ENCODE results near the gene FBXL7. TPM values are rescaled to one million over a fixed set of nuclear protein-coding genes. Genes with fewer than 3 reads are reported as not detected.

FBXL7 gene
- total and polyA plus RNA-seq, 9 of the 15 experiments (the other 6 are each of a cell fraction or from before 2014, with no cell fraction given): 0.04 to 0.08 TPM; not detected in 7

GRCh38 chr5:15676591-15676990 lies 176.6 kb downstream of the FBXL7 start:
- peaks cover 2% of the 10 kb centered on the region; the same call in 1 of the 2 replicates for H3K9me3 ChIP-seq (replicated peaks; ENCODE audit: control insufficient read depth, insufficient read depth, low read depth, low read length)
- H3K27me3 ChIP-seq (ENCODE audit: control insufficient read depth in 2 of 2, insufficient read depth in 2 of 2, low read length in 2 of 2): no peaks in the 10 kb centered on the region
- no peak overlapping the region for H3K4me2 ChIP-seq (ENCODE audit: insufficient read depth, low read length)
- H4K20me1 ChIP-seq (replicated peaks; ENCODE audit: control insufficient read depth, insufficient read depth, low read length): no peaks in the 10 kb centered on the region
- H2AFZ ChIP-seq (ENCODE audit: low read depth, low read length): no peak overlapping the region
- H3K79me2 ChIP-seq (ENCODE audit: control insufficient read depth, insufficient read depth, low read length): no peaks in the 10 kb centered on the region
- 0% methylated on average over 1 of the region's 1 CpG for WGBS (ENCODE audit: insufficient coverage, low coverage, missing lambda C conversion rate)
- H3K4me3 ChIP-seq: no peak overlapping the region
- H3K4me1 ChIP-seq (replicated peaks in 1 of 2; ENCODE audit: control insufficient read depth in 2 of 2, insufficient read depth in 2 of 2, low read length in 2 of 2): no peaks in the 10 kb centered on the region
- FAIRE-seq (no peak), ATAC-seq (no peak), DNase-seq (ENCODE audit: extremely low read depth in 1 of 4, low spot score in 3 of 4) (no peak)
- no peaks in the 10 kb centered on the region for H3K36me3 ChIP-seq (ENCODE audit: control insufficient read depth, insufficient read depth, low read length)
- H3K27ac ChIP-seq (ENCODE audit: extremely low read depth, low read depth, low read length): no peak overlapping the region
- no TSS peak for BruUV-seq (replicated peaks)
- no peak overlapping the region for H3K9ac ChIP-seq (ENCODE audit: insufficient read depth in 1 of 2, low read depth in 2 of 2, low read length in 2 of 2)
- intact Hi-C loops (cut with micrococcal nuclease) (no loop called here), in situ Hi-C loops (cut with MboI) (no loop called here)
- H3K9me1 ChIP-seq (ENCODE audit: control insufficient read depth, insufficient read depth, low read length): no peaks in the 10 kb centered on the region
- POLR2A ChIA-PET: no interaction called here
- CTCF ChIA-PET (ENCODE audit: low intra/inter-chr PET ratio): no interaction called here
- TF ChIP-seq TCF7 (IDR thresholded peaks at IDR 0.05; ENCODE audit: borderline replicate concordance): no peak
- no peak for TF ChIP-seq GTF3C2 (IDR thresholded peaks at IDR 0.05; ENCODE audit: borderline replicate concordance, extremely low read depth, insufficient read length)
- TF ChIP-seq IRF9 (tag; IDR thresholded peaks at IDR 0.05): no peak
- no peak for TF ChIP-seq BCL6 (CRISPR knock-in tag; IDR thresholded peaks at IDR 0.05)
- no peak for TF ChIP-seq ZNF395 (CRISPR knock-in tag; IDR thresholded peaks at IDR 0.05)
- no peak for TF ChIP-seq RBM39 (optimal IDR thresholded peaks at IDR 0.05; ENCODE audit: low read depth, low read length)
- TF ChIP-seq SOX6 (IDR thresholded peaks at IDR 0.05): no peak
- TF ChIP-seq DEAF1 (CRISPR knock-in tag; IDR thresholded peaks at IDR 0.05): no peak
- TF ChIP-seq MCM7 (IDR thresholded peaks at IDR 0.05): no peak
- TF ChIP-seq GABPB2 (CRISPR knock-in tag; conservative IDR thresholded peaks at IDR 0.05): no peak
- no peak for TF ChIP-seq PTTG1 (tag; IDR thresholded peaks at IDR 0.05; ENCODE audit: low read depth)
- no peak for TF ChIP-seq ZNF764 (CRISPR knock-in tag; IDR thresholded peaks at IDR 0.05; ENCODE audit: low read depth)
- TF ChIP-seq TGIF2 (CRISPR knock-in tag; IDR thresholded peaks at IDR 0.05): no peak
- TF ChIP-seq ZNF778 (CRISPR knock-in tag; IDR thresholded peaks at IDR 0.05): no peak
- TF ChIP-seq ID3 (CRISPR knock-in tag; IDR thresholded peaks at IDR 0.05): no peak
- no peak for TF ChIP-seq ID3 (tag; IDR thresholded peaks at IDR 0.05)
- no peak for TF ChIP-seq RBM22 (IDR thresholded peaks at IDR 0.05; ENCODE audit: low read depth, low read length, poor library complexity, severe bottlenecking)

Data from K562 (cell line).